GM23338 (cell line): Measurements from ENCODE around the gene EXOC3L1. TPM values are rescaled to one million over a fixed set of nuclear protein-coding genes. Genes with fewer than 3 reads are reported as not detected.

Source experiments
- ATAC-seq: fragments of 200-7000 bp; cut with Tn5 transposase; 3 replicates; pipeline ENCODE4 v1.9.1; 2020
- DNase-seq: peaks from one replicate; pipeline ENCODE4 v3.0.0-alpha.2; 2015; ENCODE audit warnings: low spot score
- H2AFZ ChIP-seq: fragments of 200-600 bp; sonication (generic); 2 replicates; pipeline ENCODE4 v1.8.0; 2016; ENCODE audit warnings: antibody characterized with exemption, mild to moderate bottlenecking, moderate library complexity
- H3F3A ChIP-seq: fragments of 200-600 bp; sonication (generic); replicated peaks from 2 replicates; pipeline ENCODE4 v1.8.0; 2017; ENCODE audit warnings: antibody characterized with exemption, mixed run types, low read depth
- H3K27ac ChIP-seq: fragments of 200-600 bp; sonication (generic); 2 replicates; pipeline ENCODE4 v1.6.1; 2016; ENCODE audit warnings: low read depth
- H3K27me3 ChIP-seq: fragments of 200-600 bp; sonication (generic); 2 replicates; pipeline ENCODE4 v1.8.0; 2016; ENCODE audit warnings: mild to moderate bottlenecking, mixed run types, moderate library complexity; ENCODE audit not compliant: insufficient read depth
- H3K36me3 ChIP-seq: fragments of 200-600 bp; sonication (generic); 2 replicates; pipeline ENCODE4 v1.8.0; 2016; ENCODE audit warnings: mild to moderate bottlenecking; ENCODE audit not compliant: insufficient read depth
- H3K4me1 ChIP-seq: fragments of 200-600 bp; sonication (generic); 2 replicates; pipeline ENCODE4 v1.8.0; 2016; ENCODE audit warnings: mild to moderate bottlenecking, moderate library complexity; ENCODE audit not compliant: insufficient read depth
- H3K4me2 ChIP-seq: fragments of 200-600 bp; sonication (generic); 2 replicates; pipeline ENCODE4 v1.7.1; 2017; ENCODE audit warnings: mixed run types
- H3K4me3 ChIP-seq: fragments of 200-600 bp; sonication (generic); 2 replicates; pipeline ENCODE4 v1.6.1; 2016; ENCODE audit warnings: mixed run types
- H3K79me2 ChIP-seq: fragments of 200-600 bp; sonication (generic); replicated peaks from 2 replicates; pipeline ENCODE4 v1.8.0; 2017; ENCODE audit warnings: mild to moderate bottlenecking; ENCODE audit not compliant: insufficient read depth
- H3K9me2 ChIP-seq: fragments of 200-600 bp; sonication (generic); 2 replicates; pipeline ENCODE4 v1.8.0; 2017; ENCODE audit not compliant: insufficient read depth
- H4K20me1 ChIP-seq: fragments of 200-600 bp; sonication (generic); replicated peaks from 2 replicates; pipeline ENCODE4 v1.8.0; 2017; ENCODE audit warnings: mild to moderate bottlenecking; ENCODE audit not compliant: insufficient read depth
- H3K27ac Mint-ChIP-seq: 2 replicates; pipeline ENCODE4 v1.8.0; 2020; ENCODE audit warnings: inconsistent platforms, mild to moderate bottlenecking, moderate library complexity, mixed read lengths
- H3K27me3 Mint-ChIP-seq: 3 replicates; pipeline ENCODE4 v1.8.0; 2022; ENCODE audit warnings: low read depth, mild to moderate bottlenecking, moderate library complexity, mixed read lengths, inconsistent platforms; ENCODE audit not compliant: insufficient read depth, poor library complexity
- H3K36me3 Mint-ChIP-seq: 3 replicates; pipeline ENCODE4 v1.8.0; 2021; ENCODE audit warnings: low read depth, mild to moderate bottlenecking, inconsistent platforms, moderate library complexity, mixed read lengths
- H3K4me1 Mint-ChIP-seq: 3 replicates; pipeline ENCODE4 v1.8.0; 2020; ENCODE audit warnings: mild to moderate bottlenecking, inconsistent platforms, mixed read lengths
- H3K4me3 Mint-ChIP-seq: 3 replicates; pipeline ENCODE4 v1.8.0; 2021; ENCODE audit warnings: moderate library complexity, mild to moderate bottlenecking, inconsistent platforms, mixed read lengths
- H3K9me3 Mint-ChIP-seq: 3 replicates; pipeline ENCODE4 v1.8.0; 2020; ENCODE audit warnings: moderate library complexity, mild to moderate bottlenecking, inconsistent platforms, mixed read lengths
- CREB1 ChIP-seq: fragments of 250-450 bp; sonication (Bioruptor Pico); IDR thresholded peaks from 2 replicates; pipeline ENCODE4 v1.5.0; 2020; ENCODE audit warnings: low read depth, mild to moderate bottlenecking, moderate library complexity
- CTCF ChIP-seq, 2 experiments: fragments of 200-600 bp in 1 of 2; sonication (generic) in 1 of 2; conservative IDR thresholded peaks; 2 replicates each; pipeline versions ENCODE4 v1.5.1 to v1.6.1; 2016 to 2017; ENCODE audit warnings: antibody characterized with exemption in 2 of 2, low read depth in 2 of 2, mild to moderate bottlenecking in 2 of 2, moderate library complexity in 1 of 2
- EZH2 ChIP-seq: fragments of 200-600 bp; sonication (generic); IDR thresholded peaks from one replicate; pipeline ENCODE4 v1.8.0; 2017; ENCODE audit warnings: antibody characterized with exemption, mild to moderate bottlenecking, low read depth; ENCODE audit not compliant: unreplicated experiment
- JUNB ChIP-seq: IDR thresholded peaks from one replicate; pipeline ENCODE4 v1.6.1; 2016; ENCODE audit warnings: antibody characterized with exemption; ENCODE audit not compliant: unreplicated experiment
- NANOG ChIP-seq: IDR thresholded peaks from 2 replicates; pipeline ENCODE4 v1.6.1; 2016; ENCODE audit warnings: antibody characterized with exemption, borderline replicate concordance
- POLR2AphosphoS5 ChIP-seq: IDR thresholded peaks from 2 replicates; pipeline ENCODE4 v1.6.1; 2016; ENCODE audit warnings: antibody characterized with exemption, low read depth
- REST ChIP-seq: IDR thresholded peaks from one replicate; pipeline ENCODE4 v1.6.1; 2018; ENCODE audit warnings: antibody characterized with exemption; ENCODE audit not compliant: unreplicated experiment
- ZNF331 ChIP-seq: fragments of 250-450 bp; sonication (Bioruptor Pico); IDR thresholded peaks from 2 replicates; pipeline ENCODE4 v1.5.0; 2020; ENCODE audit warnings: low read depth, mild to moderate bottlenecking, moderate library complexity
- polyA plus RNA-seq: library from polyadenylated mRNA; unstranded; fragments of >200 nt; fragmentation: Nextera tagmentation; extraction: Ambion mirVana; gene quantifications from 2 replicates; pipeline ENCODE4 v1.2.1, GENCODE V29; 2016
- total RNA-seq: library from RNA; depleted of rRNA; stranded (reverse); fragments of >200 nt; shearing (Covaris generic); gene quantifications from 2 replicates; pipeline ENCODE4 v1.2.3, GENCODE V29; 2014

Gene EXOC3L1
- total and polyA plus RNA-seq, 2 experiments from 2014 or later = 1.1 to 2.3 TPM

- Mint-ChIP-seq H3K4me1 (peaks cover 5% of the 10 kb centered on the region; the same call in 2 of the 3 replicates), H3K27me3 (peaks cover 10% of the 10 kb centered on the region), H3K36me3 (no peaks in the 10 kb centered on the region), H3K27ac (no peak overlapping the region), H3K9me3 (no peaks in the 10 kb centered on the region), H3K4me3 (no peak overlapping the region)
- Histone ChIP-seq H3K4me3 (no peak overlapping the region), H3K27me3 (no peaks in the 10 kb centered on the region), H2AFZ (no peak overlapping the region), H3K9me2 (no peaks in the 10 kb centered on the region), H4K20me1 (no peaks in the 10 kb centered on the region; the same call in 1 of the 2 replicates), H3K4me1 (no peaks in the 10 kb centered on the region), H3K4me2 (no peak overlapping the region), H3K79me2 (no peaks in the 10 kb centered on the region), H3K36me3 (no peaks in the 10 kb centered on the region), H3K27ac (no peak overlapping the region), H3F3A (no peaks in the 10 kb centered on the region)
- no peak for TF ChIP-seq CREB1 (CRISPR knock-in tag)
- TF ChIP-seq POLR2AphosphoS5 = no peak
- TF ChIP-seq JUNB = no peak
- TF ChIP-seq NANOG = no peak
- no peak for DNase-seq
- ATAC-seq = no peak
Observed at GRCh38 chr16:67208154-67208896, 18.4 kb upstream of the EXOC3L1 start.

DNA sequence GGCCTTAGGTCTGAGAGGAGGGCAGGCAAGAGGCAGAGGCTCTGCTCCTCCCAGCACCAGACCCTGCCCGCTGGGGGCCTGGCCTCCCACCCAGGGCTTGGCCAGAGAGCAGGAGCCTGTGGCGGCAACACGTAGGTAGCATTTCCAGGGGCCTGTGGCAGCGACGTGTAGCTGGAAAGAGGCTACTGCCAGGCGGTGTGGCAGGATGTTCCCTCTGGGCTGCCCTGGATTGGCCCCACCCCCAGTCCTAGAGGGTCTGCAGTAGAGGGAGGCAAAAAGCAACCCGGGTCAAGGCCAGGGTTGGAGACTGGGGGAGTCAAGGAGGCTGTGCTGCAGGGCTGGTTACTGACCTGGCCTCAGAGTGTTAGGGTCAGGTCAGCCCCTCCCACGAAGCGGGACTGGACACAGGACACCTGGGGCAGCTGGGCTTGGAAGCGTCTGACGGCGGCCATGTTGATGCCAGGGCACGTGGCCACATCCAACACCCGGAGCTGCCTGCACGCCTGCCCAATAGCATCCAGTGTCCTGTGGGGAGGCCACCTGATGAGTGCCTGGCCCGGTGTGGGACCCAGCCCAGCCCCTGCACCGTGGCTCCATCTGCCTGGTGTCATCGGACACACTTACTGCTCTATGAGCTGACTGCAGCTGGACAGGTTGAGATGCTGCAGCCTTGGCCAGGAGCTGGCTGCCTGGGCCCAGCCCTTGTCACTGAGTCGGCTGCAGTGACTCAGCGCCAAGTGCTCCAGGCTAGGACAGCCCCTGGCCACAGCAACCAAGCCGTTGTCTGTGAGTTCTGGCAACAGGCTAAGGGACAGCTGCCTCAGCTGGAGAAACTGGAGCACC lies 17.5 kb upstream of the EXOC3L1 start:
- H3K4me2 ChIP-seq = no peak overlapping the region
- ATAC-seq (peak; percentile 29), DNase-seq (no peak)
- H4K20me1 ChIP-seq = no peaks in the 10 kb centered on the region; the same call in 1 of the 2 replicates
- Mint-ChIP-seq H3K4me1 (peaks cover 5% of the 10 kb centered on the region; the same call in 2 of the 3 replicates), H3K27ac (no peak overlapping the region), H3K36me3 (no peaks in the 10 kb centered on the region), H3K9me3 (no peaks in the 10 kb centered on the region), H3K27me3 (peaks cover 10% of the 10 kb centered on the region), H3K4me3 (no peak overlapping the region)
- no peaks in the 10 kb centered on the region for H3K9me2 ChIP-seq
- no peaks in the 10 kb centered on the region for H3F3A ChIP-seq
- H2AFZ ChIP-seq = no peak overlapping the region
- no peaks in the 10 kb centered on the region for H3K27me3 ChIP-seq
- no peaks in the 10 kb centered on the region for H3K79me2 ChIP-seq
- no peaks in the 10 kb centered on the region for H3K36me3 ChIP-seq
- H3K4me3 ChIP-seq = no peak overlapping the region
- H3K27ac ChIP-seq = no peak overlapping the region
- no peaks in the 10 kb centered on the region for H3K4me1 ChIP-seq
- TF ChIP-seq REST (no peak), POLR2AphosphoS5 (no peak), EZH2 (no peak), ZNF331 (CRISPR knock-in tag) (no peak), CTCF (conservative IDR thresholded peaks at IDR 0.05; ENCODE audit: low read depth in 2 of 2) (no peak)
